C4-2B (cell line): ENCODE data around the gene RNF149.

ENCODE experiments used
- H3K27ac ChIP-seq: fragments of 450-650 bp; 2 replicates; pipeline ENCODE4 v1.5.1; 2017
- ZFX ChIP-seq: fragments of 450-650 bp; IDR thresholded peaks from 2 replicates; pipeline ENCODE4 v1.6.1; 2017
- TF ChIP-seq, protein P1 (sequence below): fragments of 450-650 bp; conservative IDR thresholded peaks from 2 replicates; pipeline ENCODE4 v1.5.1; 2017; ENCODE audit warnings: mild to moderate bottlenecking

RNF149 gene

DNA sequence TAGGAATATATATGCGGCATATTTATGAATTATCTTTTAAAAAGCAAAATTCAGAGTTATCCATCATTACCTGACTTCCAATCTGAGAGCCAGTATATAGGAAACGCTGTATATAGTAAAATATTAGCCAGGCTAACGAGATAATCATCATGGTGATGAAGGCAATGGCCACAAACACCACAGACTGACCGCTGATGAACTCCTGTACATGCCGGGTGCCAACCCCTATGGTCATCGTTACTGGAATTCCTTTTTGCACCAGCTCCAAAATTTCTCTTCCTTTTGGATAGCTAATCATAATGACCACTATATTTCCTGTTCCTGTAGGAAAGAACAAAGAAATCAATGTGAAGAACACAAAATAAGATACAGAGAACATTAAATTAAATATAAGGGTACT, 13.6 kb downstream of the RNF149 start:
- TF ChIP-seq ZFX: no peak
- TF ChIP-seq, protein P1, sequence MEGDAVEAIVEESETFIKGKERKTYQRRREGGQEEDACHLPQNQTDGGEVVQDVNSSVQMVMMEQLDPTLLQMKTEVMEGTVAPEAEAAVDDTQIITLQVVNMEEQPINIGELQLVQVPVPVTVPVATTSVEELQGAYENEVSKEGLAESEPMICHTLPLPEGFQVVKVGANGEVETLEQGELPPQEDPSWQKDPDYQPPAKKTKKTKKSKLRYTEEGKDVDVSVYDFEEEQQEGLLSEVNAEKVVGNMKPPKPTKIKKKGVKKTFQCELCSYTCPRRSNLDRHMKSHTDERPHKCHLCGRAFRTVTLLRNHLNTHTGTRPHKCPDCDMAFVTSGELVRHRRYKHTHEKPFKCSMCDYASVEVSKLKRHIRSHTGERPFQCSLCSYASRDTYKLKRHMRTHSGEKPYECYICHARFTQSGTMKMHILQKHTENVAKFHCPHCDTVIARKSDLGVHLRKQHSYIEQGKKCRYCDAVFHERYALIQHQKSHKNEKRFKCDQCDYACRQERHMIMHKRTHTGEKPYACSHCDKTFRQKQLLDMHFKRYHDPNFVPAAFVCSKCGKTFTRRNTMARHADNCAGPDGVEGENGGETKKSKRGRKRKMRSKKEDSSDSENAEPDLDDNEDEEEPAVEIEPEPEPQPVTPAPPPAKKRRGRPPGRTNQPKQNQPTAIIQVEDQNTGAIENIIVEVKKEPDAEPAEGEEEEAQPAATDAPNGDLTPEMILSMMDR: no peak
- H3K27ac ChIP-seq: no peak overlapping the region

DNA sequence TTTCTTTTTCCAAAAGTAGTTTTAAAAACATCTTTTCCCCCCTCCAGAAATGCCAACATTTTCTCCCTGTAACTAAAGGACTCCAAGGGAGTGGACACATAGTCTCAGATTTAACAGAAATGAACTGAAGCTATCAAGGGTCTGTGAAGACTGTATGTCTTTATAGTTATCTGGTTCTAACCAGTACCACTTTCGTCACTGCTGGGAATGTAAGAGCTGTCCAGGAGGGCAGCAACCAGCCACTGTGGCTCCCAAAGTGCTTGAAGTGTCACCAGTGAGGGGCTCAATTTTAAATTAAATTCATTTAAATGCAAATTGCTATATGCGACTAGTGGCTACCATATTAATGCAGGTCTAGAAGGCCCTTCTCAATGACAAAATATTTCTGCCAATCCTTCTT, 15.0 kb downstream of the RNF149 start:
- TF ChIP-seq, protein P1: no peak
- no peak for TF ChIP-seq ZFX
- H3K27ac ChIP-seq: no peak overlapping the region

DNA sequence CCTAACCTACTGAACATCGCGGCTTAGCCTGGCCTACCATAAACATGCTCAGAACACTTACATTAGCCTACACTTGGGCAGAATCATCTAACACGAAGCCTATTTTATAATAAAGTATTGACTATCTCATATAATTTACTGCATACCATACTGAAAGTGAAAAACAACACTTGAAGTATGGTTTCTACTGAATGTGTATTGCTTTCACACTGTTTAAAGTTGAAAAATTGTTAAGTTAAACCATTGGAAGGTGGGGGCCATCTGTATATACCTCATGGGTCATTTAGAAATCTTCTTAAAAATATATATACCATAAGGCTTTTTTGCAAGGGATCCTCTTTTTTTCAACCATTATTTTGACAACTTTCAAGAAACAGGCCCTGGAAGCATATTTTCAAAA, 16.5 kb downstream of the RNF149 start:
- TF ChIP-seq, protein P1: no peak
- TF ChIP-seq ZFX: no peak
- no peak overlapping the region for H3K27ac ChIP-seq

DNA sequence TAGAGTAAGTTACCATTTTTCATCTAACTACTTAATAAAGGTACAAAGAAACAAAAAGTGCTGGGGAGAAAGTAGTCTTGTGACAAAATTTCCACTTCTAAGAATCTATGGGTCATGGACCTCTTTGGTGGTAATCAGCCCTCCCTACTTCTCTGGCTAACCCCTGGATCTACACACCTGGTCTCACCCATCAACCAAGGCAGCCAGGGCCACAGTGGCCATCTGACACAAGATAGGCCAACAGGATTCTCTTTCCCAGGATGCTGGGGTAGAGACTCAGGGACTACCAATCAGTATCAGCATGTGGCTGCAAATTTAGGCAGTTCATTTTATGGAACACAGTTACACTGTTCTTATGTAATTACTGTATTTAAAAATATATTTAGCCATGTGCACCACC, 17.8 kb downstream of the RNF149 start:
- H3K27ac ChIP-seq: no peak overlapping the region
- TF ChIP-seq, protein P1: no peak
- no peak for TF ChIP-seq ZFX

DNA sequence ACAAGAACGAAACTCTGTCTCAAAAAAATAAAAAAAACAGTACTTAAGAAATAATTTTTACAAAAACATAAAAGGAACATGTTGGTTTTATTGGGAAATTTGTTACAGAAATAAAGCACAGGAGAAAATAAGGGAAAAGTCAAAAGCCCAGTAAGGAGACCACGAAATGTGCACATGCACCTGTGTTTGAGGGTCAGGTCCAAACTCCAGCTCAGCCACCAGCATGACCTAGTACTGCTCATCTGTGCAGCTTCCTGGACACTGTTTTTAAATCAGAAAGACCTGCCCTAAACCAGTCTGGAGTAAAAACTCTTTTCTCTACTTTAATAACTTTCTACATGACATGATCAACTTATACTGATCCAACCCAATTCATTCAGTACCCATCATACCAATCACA, 21.2 kb downstream of the RNF149 start:
- no peak for TF ChIP-seq ZFX
- H3K27ac ChIP-seq: no peak overlapping the region

DNA sequence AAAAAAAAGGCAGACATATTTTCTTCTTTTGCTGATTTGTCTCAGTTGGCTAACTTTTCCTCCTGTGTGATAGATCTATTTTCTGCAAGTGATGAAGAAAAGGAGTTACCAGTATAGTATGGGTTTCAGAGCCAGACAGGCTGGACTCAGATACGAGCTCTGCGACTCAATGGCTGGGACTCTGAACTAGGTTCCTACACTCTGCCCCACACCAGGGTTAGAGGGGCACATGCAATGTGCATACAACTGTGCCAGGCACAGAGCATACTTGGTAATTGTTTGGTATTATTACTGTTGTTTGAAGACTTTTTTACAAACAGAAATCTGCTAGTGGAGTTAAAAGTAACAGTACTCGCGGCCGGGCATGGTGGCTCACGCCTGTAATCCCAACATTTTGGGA, 21.8 kb downstream of the RNF149 start:
- TF ChIP-seq ZFX: no peak
- TF ChIP-seq, protein P1: no peak
- no peak overlapping the region for H3K27ac ChIP-seq

DNA sequence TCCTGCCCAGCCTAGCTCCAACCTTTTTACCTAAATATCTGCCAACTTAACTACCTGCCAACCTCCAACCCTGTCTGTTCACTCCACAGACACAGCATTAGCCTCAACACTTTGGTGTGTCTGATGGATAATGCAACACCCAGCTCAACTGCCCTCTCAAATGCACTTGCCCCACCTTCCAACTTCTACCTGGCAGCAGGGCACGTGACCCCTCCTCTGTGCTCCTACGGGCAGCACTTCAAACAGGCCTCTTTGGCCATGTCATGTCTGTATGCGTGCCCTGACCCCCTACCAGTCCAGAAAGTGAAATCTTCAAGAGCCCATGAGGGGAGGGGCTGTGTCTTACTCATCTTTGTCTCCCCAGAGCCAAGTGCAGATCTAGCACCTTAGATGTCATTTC, 25.5 kb downstream of the RNF149 start:
- TF ChIP-seq, protein P1: no peak
- no peak for TF ChIP-seq ZFX
- no peak overlapping the region for H3K27ac ChIP-seq

DNA sequence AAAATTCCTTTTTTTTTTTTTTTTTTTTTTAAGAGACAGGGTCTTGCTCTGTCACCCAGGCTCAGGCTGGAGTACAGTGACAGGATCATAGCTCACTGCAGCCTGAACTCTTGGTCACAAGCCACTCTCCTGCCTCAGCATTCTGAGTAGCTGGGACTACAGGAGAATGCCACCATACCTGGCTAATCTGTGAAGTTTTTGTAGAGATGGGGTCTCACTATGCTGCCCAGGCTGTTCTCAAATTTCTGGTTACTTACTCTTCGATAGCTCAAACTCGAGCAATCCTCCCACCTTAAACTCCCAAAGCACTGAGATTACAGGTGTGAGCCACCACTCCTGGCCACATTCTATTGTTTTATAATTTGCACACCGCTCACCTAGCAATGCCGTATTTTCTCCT, 27.0 kb downstream of the RNF149 start:
- no peak overlapping the region for H3K27ac ChIP-seq
- TF ChIP-seq ZFX: no peak
- TF ChIP-seq, protein P1: no peak
